ENCODE measurements around the gene ATAD5. TPM values are rescaled to one million over a fixed set of nuclear protein-coding genes. Genes with fewer than 3 reads are reported as not detected.

ATAD5 gene
- total and polyA plus RNA-seq, 2 of the 13 experiments (the other 11 are each of a cell fraction or from before 2014, with no cell fraction given): 1.8 to 10.7 TPM

- ATAC-seq: no peak
These were observed 23.9 kb upstream of the ATAD5 start for GRCh38 chr17:30807896-30808295.

More at GRCh38 chr17:30807896-30808295, 23.9 kb upstream of the ATAD5 start:
- no peaks in the 10 kb centered on the region for H3K79me2 ChIP-seq (ENCODE audit: insufficient read depth, low read length)
- TF ChIP-seq ZBTB20 (CRISPR knock-in tag; IDR thresholded peaks at IDR 0.05; ENCODE audit: borderline replicate concordance, low read depth) (no peak), ZNF768 (CRISPR knock-in tag; IDR thresholded peaks at IDR 0.05) (no peak), ZNF703 (CRISPR knock-in tag; IDR thresholded peaks at IDR 0.05; ENCODE audit: borderline replicate concordance) (no peak), ZNF629 (CRISPR knock-in tag; conservative IDR thresholded peaks at IDR 0.05) (no peak), NFE2 (CRISPR knock-in tag; IDR thresholded peaks at IDR 0.05) (no peak), ZNF326 (CRISPR knock-in tag; IDR thresholded peaks at IDR 0.05; ENCODE audit: borderline replicate concordance) (no peak), ZNF724P (CRISPR knock-in tag; IDR thresholded peaks at IDR 0.05; ENCODE audit: borderline replicate concordance) (no peak), TRIM22 (IDR thresholded peaks at IDR 0.05) (no peak), MXD3 (CRISPR knock-in tag; IDR thresholded peaks at IDR 0.05) (no peak), ZFP90 (CRISPR knock-in tag; IDR thresholded peaks at IDR 0.05; ENCODE audit: borderline replicate concordance) (no peak), RARA (CRISPR knock-in tag; IDR thresholded peaks at IDR 0.05) (no peak), POGZ (CRISPR knock-in tag; IDR thresholded peaks at IDR 0.05) (no peak), TBX3 (IDR thresholded peaks at IDR 0.05; ENCODE audit: borderline replicate concordance) (no peak)
- TF ChIP-seq, protein P1, sequence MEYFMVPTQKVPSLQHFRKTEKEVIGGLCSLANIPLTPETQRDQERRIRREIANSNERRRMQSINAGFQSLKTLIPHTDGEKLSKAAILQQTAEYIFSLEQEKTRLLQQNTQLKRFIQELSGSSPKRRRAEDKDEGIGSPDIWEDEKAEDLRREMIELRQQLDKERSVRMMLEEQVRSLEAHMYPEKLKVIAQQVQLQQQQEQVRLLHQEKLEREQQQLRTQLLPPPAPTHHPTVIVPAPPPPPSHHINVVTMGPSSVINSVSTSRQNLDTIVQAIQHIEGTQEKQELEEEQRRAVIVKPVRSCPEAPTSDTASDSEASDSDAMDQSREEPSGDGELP (IDR thresholded peaks at IDR 0.05; ENCODE audit: borderline replicate concordance, low read depth): no peak
- no peak overlapping the region for H3K4me2 ChIP-seq (ENCODE audit: low read depth, low read length)
- intact Hi-C loops (cut with micrococcal nuclease; ENCODE audit: unreplicated experiment): no loop called here
- no peak overlapping the region for H3K27ac ChIP-seq (ENCODE audit: extremely low read length, insufficient read depth, low read length)
- ChIA-PET CTCF (ENCODE audit: low intra/inter-chr PET ratio, low total read pairs) (no interaction called here), POLR2A (no interaction called here)
- H3K27me3 ChIP-seq (ENCODE audit: control insufficient read depth in 1 of 2, insufficient read depth in 2 of 2, low read length in 2 of 2): no peaks in the 10 kb centered on the region; a peak in 1 of 5 replicates
- BruUV-seq (replicated peaks): no TSS peak
- H3K4me3 ChIP-seq (replicated peaks in 1 of 3; ENCODE audit: insufficient read depth in 1 of 3, low read depth in 2 of 3, low read length in 3 of 3): no peak overlapping the region
- H2AFZ ChIP-seq (ENCODE audit: low read length): no peak overlapping the region
- no peak overlapping the region for H3K9ac ChIP-seq (ENCODE audit: insufficient read depth, low read depth, low read length)
- peaks cover 2 to 18% of the 10 kb centered on the region in 2 experiments; a peak in 3 of 5 replicates for H3K36me3 ChIP-seq (replicated peaks in 1 of 2; ENCODE audit: control insufficient read depth in 1 of 2, insufficient read depth in 2 of 2, low read length in 2 of 2)
- H3K9me3 ChIP-seq (ENCODE audit: low read length): no peaks in the 10 kb centered on the region
- in situ Hi-C loops (cut with HindIII; ENCODE audit: extremely low pct_ligation_motif_present, low pct_unique_long_range_greater_than_20kb): no loop called here
- WGBS (ENCODE audit: low lambda C conversion rate): 100% methylated on average over 1 of the region's 1 CpG
- H4K20me1 ChIP-seq (ENCODE audit: insufficient read depth, low read length): no peaks in the 10 kb centered on the region
- H3K4me1 ChIP-seq (ENCODE audit: insufficient read depth, low read length): no peaks in the 10 kb centered on the region
- DNase-seq (ENCODE audit: low spot score): no peak
- FAIRE-seq: no peak

Data from HepG2 (cell line).